Fibroblast of lung (primary cell): ENCODE measurements around the gene MEGF9.

Source experiments
- CTCF ChIP-seq, 2 donors: IDR thresholded peaks in 1 of 2; conservative IDR thresholded peaks in 1 of 2; 1 replicate in 1 of 2; 2 replicates in 1 of 2; pipeline ENCODE4 v1.5.1; 2011 to 2012; ENCODE audit warnings: low read length in 2 of 2, control low read depth in 1 of 2, inconsistent platforms in 1 of 2, low read depth in 1 of 2, mild to moderate bottlenecking in 1 of 2
- EZH2 ChIP-seq: IDR thresholded peaks from 2 replicates; pipeline ENCODE4 v1.5.1; 2012; ENCODE audit warnings: low read length, control low read depth, mild to moderate bottlenecking; ENCODE audit errors: missing control alignments

- TF ChIP-seq CTCF (conservative IDR thresholded peaks at IDR 0.05 in 1 of 2, IDR thresholded peaks at IDR 0.05 in 1 of 2; ENCODE audit: low read depth in 1 of 2, low read length in 2 of 2), result no peak
- no peak for TF ChIP-seq EZH2
Observed at GRCh38 chr9:120561709-120562108, 152.6 kb downstream of the MEGF9 start.
